ENCODE data around the gene SERPINI2. TPM values are rescaled to one million over a fixed set of nuclear protein-coding genes. Genes with fewer than 3 reads are reported as not detected.

Gene SERPINI2
- total and polyA plus RNA-seq, 2 of the 8 experiments (the other 6 are each of a cell fraction or from before 2014, with no cell fraction given), result 0.26 TPM; not detected in 1

DNA sequence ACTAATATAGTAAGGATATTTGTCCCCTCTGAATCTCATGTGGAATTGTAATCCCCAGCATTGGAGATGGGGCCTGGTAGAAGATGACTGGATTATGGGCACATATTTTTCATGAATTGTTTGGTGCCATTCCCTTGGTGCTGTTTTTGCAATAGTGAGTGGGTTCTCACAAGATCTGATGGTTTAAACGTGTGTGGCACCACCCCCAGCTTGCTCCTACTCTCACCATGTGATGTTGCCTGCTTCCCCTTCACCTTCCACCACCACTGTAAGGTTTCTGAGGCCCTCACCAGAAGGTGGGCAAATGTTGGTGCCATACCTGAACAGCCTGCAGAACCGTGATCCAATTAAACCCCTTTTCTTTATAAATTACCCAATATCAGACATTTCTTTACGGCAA is 28.1 kb upstream of the SERPINI2 start:
- DNase-seq (ENCODE audit: low read depth in 1 of 2, low spot score in 2 of 2), result no peak
- Histone ChIP-seq H4K20me1 (replicated peaks in 1 of 2; ENCODE audit: control insufficient read depth in 1 of 2, insufficient read depth in 2 of 2, low read length in 2 of 2) (no peaks in the 10 kb centered on the region), H3K9ac (replicated peaks in 1 of 4; ENCODE audit: extremely low read depth in 1 of 4, low read depth in 3 of 4, low read length in 3 of 4) (no peak overlapping the region), H2BK12ac (ENCODE audit: low read depth, low read length) (no peak overlapping the region), H3K4me2 (ENCODE audit: insufficient read depth in 1 of 2, low read depth in 2 of 2, low read length in 2 of 2) (no peak overlapping the region), H3K27me3 (replicated peaks in 1 of 4; ENCODE audit: control insufficient read depth in 3 of 4, extremely low read depth in 1 of 4, insufficient read depth in 3 of 4, low read length in 3 of 4) (no peaks in the 10 kb centered on the region), H2BK5ac (ENCODE audit: low read depth, low read length) (no peak overlapping the region), H3K4me3 (ENCODE audit: extremely low read depth in 1 of 4, insufficient read depth in 2 of 4, low read depth in 3 of 4, low read length in 4 of 4) (no peak overlapping the region), H4K8ac (ENCODE audit: extremely low read depth, insufficient read depth, low read length) (no peak overlapping the region), H3K56ac (replicated peaks; ENCODE audit: insufficient read length, low read depth, low read length) (no peak overlapping the region), H3K4me1 (replicated peaks in 1 of 4; ENCODE audit: control insufficient read depth in 3 of 4, insufficient read depth in 4 of 4, low read length in 3 of 4) (no peaks in the 10 kb centered on the region), H3K79me2 (ENCODE audit: control insufficient read depth in 1 of 2, insufficient read depth in 2 of 2, low read length in 2 of 2) (no peaks in the 10 kb centered on the region), H3K14ac (ENCODE audit: insufficient read length) (no peak overlapping the region), H3K36me3 (ENCODE audit: control insufficient read depth in 2 of 4, insufficient read depth in 4 of 4, low read length in 3 of 4) (no peaks in the 10 kb centered on the region), H3K23ac (ENCODE audit: insufficient read length) (no peak overlapping the region), H3K4ac (replicated peaks; ENCODE audit: insufficient read length, low read depth, low read length) (no peak overlapping the region), H3K18ac (ENCODE audit: extremely low read depth, low read length) (no peak overlapping the region), H2BK20ac (ENCODE audit: low read length) (no peak overlapping the region), H3K9me3 (ENCODE audit: insufficient read depth in 2 of 2, low read depth in 1 of 2, low read length in 1 of 2) (no peaks in the 10 kb centered on the region), H2AK5ac (ENCODE audit: low read depth, low read length) (no peak overlapping the region), H2AFZ (ENCODE audit: low read length) (no peak overlapping the region), H3K79me1 (ENCODE audit: low read depth, low read length) (no peaks in the 10 kb centered on the region), H3K27ac (ENCODE audit: low read depth, low read length) (no peak overlapping the region), H4K5ac (ENCODE audit: insufficient read length, low read depth, low read length) (no peak overlapping the region), H4K91ac (replicated peaks; ENCODE audit: insufficient read length, low read length) (no peak overlapping the region), H2BK15ac (ENCODE audit: low read length) (no peak overlapping the region), H3K23me2 (ENCODE audit: low read depth, low read length) (no peaks in the 10 kb centered on the region), H2BK120ac (replicated peaks; ENCODE audit: low read depth, low read length) (no peak overlapping the region)
- TF ChIP-seq SP4 (IDR thresholded peaks at IDR 0.05; ENCODE audit: low read length), result no peak
- TF ChIP-seq RAD21 (IDR thresholded peaks at IDR 0.05 in 1 of 2, conservative IDR thresholded peaks at IDR 0.05 in 1 of 2; ENCODE audit: low read depth in 2 of 2, low read length in 2 of 2), result no peak
- no peak for TF ChIP-seq RFX5 (IDR thresholded peaks at IDR 0.05; ENCODE audit: borderline replicate concordance, low read depth, low read length)
- no peak for TF ChIP-seq CHD1 (IDR thresholded peaks at IDR 0.05; ENCODE audit: low read depth, low read length)
- TF ChIP-seq SIX5 (IDR thresholded peaks at IDR 0.05; ENCODE audit: low read depth, low read length), result no peak
- no peak for TF ChIP-seq BRCA1 (IDR thresholded peaks at IDR 0.05; ENCODE audit: low read depth, low read length)
- TF ChIP-seq HDAC6 (IDR thresholded peaks at IDR 0.05; ENCODE audit: low read depth, low read length), result no peak
- no peak for TF ChIP-seq MAFK (IDR thresholded peaks at IDR 0.05; ENCODE audit: low read depth, low read length)
- CTCF ChIA-PET (ENCODE audit: partially characterized antibody), result interaction anchor here (2.0 kb wide), 1 partner anchor 11 kb away, joined by 5 read pairs; no protein-coding TSS in a partner anchor
- no peak for FAIRE-seq
- WGBS, 2 experiments (ENCODE audit: extremely low coverage in 1 of 2, insufficient coverage in 1 of 2, insufficient read length in 1 of 2, insufficient replicate concordance in 2 of 2, low coverage in 1 of 2, low lambda C conversion rate in 2 of 2, missing lambda C conversion rate in 1 of 2), result 78% methylated on average over 3 of the region's 3 CpGs; no CpG with 5 or more reads in 1 of the 2 experiments
- POLR2A ChIA-PET (ENCODE audit: partially characterized antibody), result no interaction called here

All from H1 (cell line).